HEK293 (cell line): Measurements from ENCODE around the gene POLL.

Experiments used
- CTCF ChIP-seq: fragments of 450-650 bp; formaldehyde crosslinking; IDR thresholded peaks from 2 replicates; pipeline ENCODE4 v1.5.1; 2016; ENCODE audit warnings: missing biosample characterization, missing genetic modification characterization
- PATZ1 ChIP-seq: fragments of 450-650 bp; formaldehyde crosslinking; IDR thresholded peaks from 2 replicates; pipeline ENCODE4 v1.5.1; 2016; ENCODE audit warnings: missing biosample characterization, missing genetic modification characterization
- TF ChIP-seq, protein P1 (sequence below): fragments of 450-650 bp; formaldehyde crosslinking; IDR thresholded peaks from 2 replicates; pipeline ENCODE4 v1.5.1; 2016; ENCODE audit warnings: missing biosample characterization, missing genetic modification characterization

GRCh38 chr10:101572126-101572525 lies 15.9 kb downstream of the POLL start:
- TF ChIP-seq CTCF (no peak), PATZ1 (tag by site-specific recombination) (no peak)
- TF ChIP-seq, protein P1, sequence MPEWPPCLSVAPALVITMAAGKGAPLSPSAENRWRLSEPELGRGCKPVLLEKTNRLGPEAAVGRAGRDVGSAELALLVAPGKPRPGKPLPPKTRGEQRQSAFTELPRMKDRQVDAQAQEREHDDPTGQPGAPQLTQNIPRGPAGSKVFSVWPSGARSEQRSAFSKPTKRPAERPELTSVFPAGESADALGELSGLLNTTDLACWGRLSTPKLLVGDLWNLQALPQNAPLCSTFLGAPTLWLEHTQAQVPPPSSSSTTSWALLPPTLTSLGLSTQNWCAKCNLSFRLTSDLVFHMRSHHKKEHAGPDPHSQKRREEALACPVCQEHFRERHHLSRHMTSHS, result no peak
